Activated CD4-positive, alpha-beta T cell treated with anti-CD3 and anti-CD28 coated beads for 36 hours (primary cell): ENCODE measurements around the gene FAM124B. TPM values are rescaled to one million over a fixed set of nuclear protein-coding genes. Genes with fewer than 3 reads are reported as not detected.

Source experiments
- ATAC-seq: fragments of 200-7000 bp; cut with Tn5 transposase; one replicate; pipeline ENCODE4 v1.10.0; 2021; ENCODE audit warnings: mild to moderate bottlenecking, moderate library complexity
- CTCF ChIA-PET: fragments of 350-600 bp; sonication (Branson Sonifier 250); formaldehyde crosslinking; loops from one replicate; lab custom pipeline; 2021; ENCODE audit warnings: antibody characterized with exemption; lab: Charles Lee
- POLR2A ChIA-PET: fragments of 350-600 bp; sonication (Branson Sonifier 250); formaldehyde crosslinking; loops from one replicate; lab custom pipeline; 2021; ENCODE audit warnings: antibody characterized with exemption, inconsistent platforms; lab: Charles Lee
- DNase-seq: peaks from one replicate; pipeline ENCODE4 v3.0.0-alpha.2; 2020
- H3K27ac Mint-ChIP-seq: one replicate; pipeline ENCODE4 v1.8.0; 2021; ENCODE audit warnings: mixed read lengths
- H3K27me3 Mint-ChIP-seq: one replicate; pipeline ENCODE4 v1.8.0; 2021; ENCODE audit warnings: mixed read lengths
- H3K36me3 Mint-ChIP-seq: one replicate; pipeline ENCODE4 v1.8.0; 2021; ENCODE audit warnings: low read depth, mixed read lengths
- H3K4me1 Mint-ChIP-seq: one replicate; pipeline ENCODE4 v1.8.0; 2021; ENCODE audit warnings: mixed read lengths
- H3K4me3 Mint-ChIP-seq: one replicate; pipeline ENCODE4 v1.8.0; 2021; ENCODE audit warnings: mild to moderate bottlenecking, moderate library complexity, mixed read lengths
- H3K9me3 Mint-ChIP-seq: one replicate; pipeline ENCODE4 v1.8.0; 2021; ENCODE audit warnings: low read depth, mixed read lengths
- intact Hi-C, 2 experiments: fragments of 100-400 bp; cut with DNase I in 1 of 2; cut with micrococcal nuclease in 1 of 2; formaldehyde crosslinking; loops; one replicate each; pipeline versions ENCODE4 v1.14.2 to v1.15.1; 2022 to 2024; cut with DNase I, micrococcal nuclease
- total RNA-seq, 2 experiments: library from RNA; stranded (reverse); gene quantifications; one replicate each; pipeline ENCODE4 v1.2.3, GENCODE V29; 2021

The FAM124B gene
- total RNA-seq, 2 experiments from 2014 or later: 0.58 to 0.87 TPM

DNA sequence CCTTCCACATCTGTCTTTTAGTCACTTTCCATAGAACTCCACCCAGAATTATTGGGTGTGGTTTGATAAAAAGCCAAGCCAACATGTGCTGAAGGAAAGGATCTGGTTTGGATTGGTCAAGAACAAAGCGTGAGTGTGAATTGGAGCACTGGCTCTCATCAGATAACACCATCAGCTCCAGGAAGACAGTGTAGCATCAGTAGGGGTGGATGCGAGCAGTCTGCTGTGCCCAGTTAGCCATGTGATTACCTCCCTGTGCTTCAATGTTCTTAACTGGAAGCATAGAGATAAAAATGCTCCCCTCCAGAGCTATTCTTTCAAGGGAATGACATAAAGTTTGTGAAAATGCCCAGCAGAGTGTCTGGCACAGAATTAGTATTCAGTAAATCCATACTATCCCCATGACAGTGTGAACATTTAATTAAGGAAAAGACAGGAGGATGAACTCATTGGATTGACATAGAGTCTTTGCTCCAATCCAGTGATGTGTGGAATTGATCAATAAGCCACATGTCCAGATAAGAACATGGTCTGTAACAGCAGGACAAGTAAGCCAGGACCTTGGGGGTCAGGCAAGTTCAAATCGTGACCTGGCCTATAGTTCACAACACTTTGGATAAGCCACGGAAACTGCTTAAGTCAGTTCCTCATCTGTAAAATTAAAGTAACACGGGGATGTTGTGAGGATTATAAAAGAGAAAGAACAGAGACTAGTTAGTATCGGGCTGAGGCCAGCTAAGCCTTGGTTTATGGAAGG lies 68.0 kb downstream of the FAM124B start:
- H3K27me3 Mint-ChIP-seq: peaks cover 11% of the 10 kb centered on the region
- ChIA-PET CTCF (interaction anchor here (0.8 kb wide), 1 partner anchor 10 kb away, joined by 3 read pairs; no protein-coding TSS in a partner anchor), POLR2A (no interaction called here)
- ATAC-seq: no peak
- DNase-seq: no peak
- H3K4me3 Mint-ChIP-seq: no peak overlapping the region
- intact Hi-C loops: no loop called here
- H3K36me3 Mint-ChIP-seq: no peaks in the 10 kb centered on the region
- no peaks in the 10 kb centered on the region for H3K9me3 Mint-ChIP-seq
- H3K27ac Mint-ChIP-seq: no peak overlapping the region
- H3K4me1 Mint-ChIP-seq: no peaks in the 10 kb centered on the region

DNA sequence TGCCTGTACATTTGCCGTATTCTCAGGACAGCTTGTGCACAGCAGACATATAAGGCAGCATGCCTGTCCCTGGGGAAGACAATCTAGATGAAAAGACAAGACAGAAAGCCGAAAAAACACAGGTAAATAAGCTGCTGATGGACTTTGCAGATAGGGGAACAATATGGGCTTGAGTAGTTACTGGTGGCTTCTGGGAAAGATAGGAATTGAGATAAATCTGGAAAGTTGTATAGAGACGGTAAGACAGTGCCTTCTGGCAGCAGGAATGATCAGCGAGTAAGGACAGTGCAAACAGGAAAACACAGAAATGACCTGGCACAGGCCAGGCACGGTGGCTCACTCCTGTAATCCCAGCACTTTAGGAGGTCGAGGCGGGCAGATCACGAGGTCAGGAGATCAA lies 70.2 kb downstream of the FAM124B start:
- H3K4me1 Mint-ChIP-seq: no peaks in the 10 kb centered on the region
- H3K27me3 Mint-ChIP-seq: peaks cover 25% of the 10 kb centered on the region
- CTCF ChIA-PET: interaction anchor here (0.6 to 1.1 kb wide), 3 partner anchors 24 to 362 kb away, joined by 3 to 4 read pairs (median 3); no protein-coding TSS in a partner anchor
- H3K9me3 Mint-ChIP-seq: no peaks in the 10 kb centered on the region
- no peaks in the 10 kb centered on the region for H3K36me3 Mint-ChIP-seq
- ATAC-seq (no peak), DNase-seq (no peak)
- POLR2A ChIA-PET: no interaction called here
- H3K4me3 Mint-ChIP-seq: no peak overlapping the region
- intact Hi-C loops: no loop called here
- H3K27ac Mint-ChIP-seq: no peak overlapping the region

DNA sequence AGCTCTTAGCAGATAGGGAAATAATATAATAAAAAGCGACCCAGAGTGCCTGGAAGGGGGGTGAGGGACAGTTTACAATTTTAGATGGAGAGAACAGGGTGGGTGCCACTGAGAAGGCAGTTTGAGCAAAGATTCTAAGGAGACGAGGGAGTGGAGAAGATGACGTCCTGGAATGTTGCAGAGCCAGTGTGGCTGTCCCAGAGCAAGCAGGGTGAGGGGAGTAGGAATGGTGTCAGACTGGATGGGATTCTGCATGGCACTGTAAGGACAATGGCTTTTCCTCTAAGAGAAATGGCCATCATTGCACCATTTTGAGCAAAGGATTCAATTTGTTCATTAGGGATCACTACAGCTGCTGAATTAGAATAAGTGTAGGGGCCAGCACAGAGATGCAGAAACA lies 73.1 kb downstream of the FAM124B start:
- ChIA-PET POLR2A (no interaction called here), CTCF (no interaction called here)
- H3K9me3 Mint-ChIP-seq: no peaks in the 10 kb centered on the region
- intact Hi-C loops: no loop called here
- DNase-seq: no peak
- ATAC-seq: no peak
- H3K27me3 Mint-ChIP-seq: peaks cover 27% of the 10 kb centered on the region
- H3K36me3 Mint-ChIP-seq: no peaks in the 10 kb centered on the region
- no peaks in the 10 kb centered on the region for H3K4me1 Mint-ChIP-seq
- H3K27ac Mint-ChIP-seq: no peak overlapping the region
- no peak overlapping the region for H3K4me3 Mint-ChIP-seq

Other genes starting within 250 kb of the FAM124B start
- gene CUL3, start 183.3 kb upstream of the FAM124B start, total RNA-seq: 10 to 100 TPM; 77.6 to 85.8 TPM